WI38 (cell line): ENCODE data around the gene RTN1.

Experiments used
- H3K4me3 ChIP-seq: 2 replicates; pipeline ENCODE4 v1.5.1; 2011; ENCODE audit warnings: low read depth, mild to moderate bottlenecking, control low read depth, low read length
- TF ChIP-seq, protein P1 (sequence below): IDR thresholded peaks from 2 replicates; pipeline ENCODE4 v1.5.1; 2012; ENCODE audit warnings: low read depth, mild to moderate bottlenecking, control low read depth, low read length

The RTN1 gene

DNA sequence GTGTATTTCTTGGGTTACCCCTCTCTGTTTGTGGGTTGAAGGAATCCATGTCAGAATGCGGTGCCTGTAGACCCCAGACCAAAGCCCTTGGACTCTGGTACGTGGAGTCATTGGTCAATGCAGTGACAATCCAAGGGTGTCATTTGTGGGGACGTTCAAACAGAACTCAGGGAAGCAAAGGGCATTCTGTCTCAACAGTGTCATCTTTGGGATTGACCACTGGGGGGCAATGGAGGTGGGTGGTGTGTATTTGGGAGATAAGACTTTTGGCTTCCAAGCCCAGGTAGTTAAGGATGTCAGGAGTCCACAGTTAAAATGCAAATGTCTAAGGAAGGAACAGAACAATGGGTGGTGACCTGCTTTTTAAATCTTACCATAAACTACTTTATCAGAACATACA lies 239.3 kb downstream of the RTN1 start:
- no peak overlapping the region for H3K4me3 ChIP-seq

DNA sequence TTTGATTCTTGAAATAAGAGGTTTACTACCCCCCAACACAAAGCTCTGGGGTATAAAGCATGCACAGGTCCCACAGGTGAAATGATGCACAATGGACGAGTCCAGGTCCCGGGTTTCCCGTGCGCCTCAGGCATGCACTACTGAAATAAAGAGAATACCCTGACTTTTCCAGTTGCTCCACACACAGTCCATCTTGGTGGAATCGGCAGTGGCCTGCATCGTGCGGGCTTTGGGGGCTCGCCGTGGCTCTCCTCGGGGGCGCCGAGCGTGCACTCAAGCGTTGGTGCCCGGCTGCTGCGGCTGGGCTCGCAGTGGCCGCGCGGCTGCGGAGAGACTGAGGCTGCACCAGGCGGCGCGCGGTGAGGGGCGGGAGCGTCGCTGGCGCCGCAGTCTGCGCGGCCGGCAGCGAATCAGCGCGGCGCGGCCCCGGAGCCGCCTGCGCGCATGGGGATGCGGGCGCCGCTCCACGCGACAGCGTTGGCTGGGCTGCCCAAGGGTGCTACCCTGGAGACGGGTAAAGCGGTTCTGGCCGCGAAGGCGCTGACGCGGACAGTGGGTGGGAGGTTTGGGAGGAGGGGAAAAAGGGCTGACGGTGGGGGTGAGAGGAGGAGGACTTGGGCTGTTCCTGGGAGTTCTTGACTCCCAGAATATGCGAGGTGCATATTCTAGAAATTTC lies 240.2 kb downstream of the RTN1 start:
- TF ChIP-seq, protein P1, sequence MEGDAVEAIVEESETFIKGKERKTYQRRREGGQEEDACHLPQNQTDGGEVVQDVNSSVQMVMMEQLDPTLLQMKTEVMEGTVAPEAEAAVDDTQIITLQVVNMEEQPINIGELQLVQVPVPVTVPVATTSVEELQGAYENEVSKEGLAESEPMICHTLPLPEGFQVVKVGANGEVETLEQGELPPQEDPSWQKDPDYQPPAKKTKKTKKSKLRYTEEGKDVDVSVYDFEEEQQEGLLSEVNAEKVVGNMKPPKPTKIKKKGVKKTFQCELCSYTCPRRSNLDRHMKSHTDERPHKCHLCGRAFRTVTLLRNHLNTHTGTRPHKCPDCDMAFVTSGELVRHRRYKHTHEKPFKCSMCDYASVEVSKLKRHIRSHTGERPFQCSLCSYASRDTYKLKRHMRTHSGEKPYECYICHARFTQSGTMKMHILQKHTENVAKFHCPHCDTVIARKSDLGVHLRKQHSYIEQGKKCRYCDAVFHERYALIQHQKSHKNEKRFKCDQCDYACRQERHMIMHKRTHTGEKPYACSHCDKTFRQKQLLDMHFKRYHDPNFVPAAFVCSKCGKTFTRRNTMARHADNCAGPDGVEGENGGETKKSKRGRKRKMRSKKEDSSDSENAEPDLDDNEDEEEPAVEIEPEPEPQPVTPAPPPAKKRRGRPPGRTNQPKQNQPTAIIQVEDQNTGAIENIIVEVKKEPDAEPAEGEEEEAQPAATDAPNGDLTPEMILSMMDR = no peak
- no peak overlapping the region for H3K4me3 ChIP-seq

More for the DNA sequence above, 239.3 kb downstream of the RTN1 start:
- TF ChIP-seq, protein P1 = no peak

DNA sequence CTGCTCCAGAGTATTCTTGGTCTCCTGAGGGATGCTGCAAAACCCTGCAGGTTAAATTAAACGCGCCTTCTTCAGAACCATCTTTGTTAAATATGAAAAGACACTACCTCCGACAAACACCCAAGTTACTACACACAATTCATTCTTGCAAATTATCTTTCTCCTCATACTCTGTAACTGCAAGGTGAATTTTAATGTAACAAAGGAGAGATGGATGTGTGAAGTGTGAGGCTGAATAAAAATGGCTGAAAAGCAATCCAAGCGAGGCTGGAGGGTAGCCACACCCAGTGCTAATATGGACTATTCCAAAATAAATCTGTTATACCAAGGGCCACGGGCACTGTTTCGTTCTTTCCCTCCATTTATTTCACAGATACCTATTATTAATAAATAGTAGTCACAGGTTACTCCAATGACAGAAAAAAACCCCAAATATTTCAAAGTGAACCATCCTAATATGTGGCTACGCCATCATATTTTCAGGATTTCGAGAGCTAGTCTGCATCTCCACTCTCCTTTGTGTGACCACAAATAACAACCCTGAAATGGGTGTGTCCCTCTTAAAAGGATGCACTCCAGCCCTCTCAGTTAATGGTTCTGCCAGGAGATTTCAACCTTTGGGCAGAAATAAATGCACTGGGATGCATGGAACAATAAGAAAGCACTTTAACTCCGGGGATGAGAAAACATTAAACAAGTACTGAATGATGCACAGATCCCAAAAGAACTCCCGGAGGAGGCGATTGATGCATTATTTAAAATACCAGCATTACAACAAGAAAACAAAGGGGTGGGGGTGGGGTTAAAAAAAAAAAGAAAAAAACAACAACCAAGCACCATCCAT lies 240.9 kb downstream of the RTN1 start:
- TF ChIP-seq, protein P1 = no peak
- no peak overlapping the region for H3K4me3 ChIP-seq

DNA sequence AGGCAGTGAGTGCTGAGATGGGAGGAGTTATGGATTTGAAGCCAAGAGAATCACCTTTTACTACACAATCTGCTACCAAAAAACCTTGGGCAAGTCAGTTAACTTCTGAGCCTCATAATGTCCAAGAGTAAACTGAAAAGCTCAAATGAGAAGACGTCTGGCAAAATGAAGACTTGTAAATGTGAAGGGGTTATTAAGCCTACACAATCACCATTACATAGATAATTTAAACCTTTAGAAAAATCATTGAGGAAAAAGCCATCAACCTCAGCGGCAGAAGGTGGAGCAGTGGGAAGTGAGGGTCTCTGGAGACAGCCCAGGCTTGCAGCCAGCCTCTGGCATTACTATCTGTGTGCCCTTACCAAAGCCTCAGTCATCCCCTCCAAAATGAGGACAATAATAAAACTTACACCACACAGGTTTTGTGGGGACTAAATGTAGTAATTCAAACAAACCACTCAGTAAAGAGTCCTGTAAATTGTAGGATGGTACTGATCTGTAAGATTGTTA lies 243.5 kb downstream of the RTN1 start:
- H3K4me3 ChIP-seq = no peak overlapping the region
- TF ChIP-seq, protein P1 = no peak

DNA sequence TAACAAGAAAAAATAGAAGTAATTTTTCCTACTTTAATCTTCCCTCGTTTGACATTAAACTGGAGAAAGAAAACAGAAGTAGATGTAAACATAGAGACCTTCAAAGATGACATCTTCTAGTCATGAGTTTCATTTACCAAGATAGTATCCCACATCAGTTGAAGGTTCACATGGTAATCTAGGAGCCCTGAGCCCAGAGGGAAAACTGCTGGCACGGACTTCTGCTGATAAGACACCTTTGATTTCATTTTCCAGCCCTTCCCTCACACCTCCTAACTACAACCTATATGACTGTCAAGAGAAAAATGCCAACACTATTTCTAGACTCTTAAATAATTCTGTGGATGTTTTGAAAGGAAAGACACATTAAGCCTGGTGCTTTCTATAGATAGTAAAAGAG lies 247.9 kb downstream of the RTN1 start:
- TF ChIP-seq, protein P1 = no peak
- H3K4me3 ChIP-seq = no peak overlapping the region

DNA sequence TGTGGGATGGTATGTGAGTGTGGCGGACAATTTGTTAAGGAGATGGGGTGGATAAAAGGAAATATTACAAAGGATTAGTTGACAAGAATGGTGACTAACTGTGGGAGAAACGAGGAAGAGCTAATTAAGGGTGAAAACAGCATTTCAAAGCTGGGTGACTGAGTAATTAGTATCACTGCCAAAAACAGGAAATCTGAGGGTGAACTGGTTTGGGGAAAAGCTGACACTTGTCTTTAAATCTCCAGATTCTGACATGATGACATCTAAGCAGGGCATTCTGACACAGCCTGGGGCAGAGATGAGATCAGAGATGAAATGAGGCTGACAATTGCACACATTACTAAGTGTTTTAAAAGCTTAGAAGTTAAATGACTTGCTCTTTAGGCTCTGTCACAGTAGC lies 251.5 kb downstream of the RTN1 start:
- TF ChIP-seq, protein P1 = no peak
- H3K4me3 ChIP-seq = no peak overlapping the region

DNA sequence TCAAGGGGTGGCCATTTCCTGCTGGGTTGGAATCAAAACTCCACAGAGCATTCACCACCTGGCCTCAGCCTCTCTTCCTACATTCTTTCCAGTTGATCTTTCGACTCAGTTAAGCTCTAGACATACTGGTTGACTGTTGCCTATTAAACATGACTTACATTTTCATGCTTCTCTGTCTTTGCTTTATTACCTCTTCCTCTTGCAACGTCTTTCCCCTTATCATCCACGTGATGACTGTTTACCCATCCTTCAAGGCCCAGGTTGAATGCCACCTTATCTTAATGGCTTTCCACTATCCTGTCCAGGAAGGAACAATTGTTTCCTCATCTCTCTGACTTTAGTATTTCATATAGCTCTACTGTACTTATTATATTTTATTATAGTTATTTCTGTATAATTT lies 269.5 kb downstream of the RTN1 start:
- TF ChIP-seq, protein P1 = no peak
- H3K4me3 ChIP-seq = no peak overlapping the region
